NOMO-1 treated with DMSO at 0.1 percent for 48 hours (cell line): Measurements from ENCODE around the gene FOXD4L1.
"Not testable (repeated sequence)": the region's sequence is repeated elsewhere in the genome, so short reads cannot be mapped to it uniquely, and the experiment has no call there.

Source experiments
- DNase-seq: peaks from one replicate; lab custom pipeline; 2025; ENCODE audit not compliant: unreplicated experiment; lab: John Stamatoyannopoulos, UW

Gene FOXD4L1

DNA sequence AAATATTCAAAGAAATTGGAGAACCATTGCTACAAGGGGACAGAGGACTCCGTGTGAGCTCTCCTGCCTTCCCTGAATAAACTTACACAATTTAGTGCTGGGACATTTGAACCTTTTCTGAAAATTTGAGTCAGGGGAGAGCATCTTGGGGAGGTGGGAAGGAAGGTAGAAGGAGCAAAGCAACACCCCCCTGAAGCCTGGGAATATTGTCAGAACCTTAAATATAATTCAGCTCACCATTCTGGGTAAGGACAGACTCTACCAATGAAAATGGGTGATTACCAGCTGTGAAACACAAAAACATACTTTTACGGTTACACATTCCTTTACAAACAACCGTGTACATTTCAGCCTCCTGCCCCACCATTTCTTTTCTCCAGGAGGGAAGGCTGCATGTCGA, at the start of gene FOXD4L1:
TSS of gene FOXD4L1 (plus strand) at position 301 of the 400 bp plus-strand sequence. CDS start 592 bp downstream, outside the sequence.
- not testable (repeated sequence) for DNase-seq

DNA sequence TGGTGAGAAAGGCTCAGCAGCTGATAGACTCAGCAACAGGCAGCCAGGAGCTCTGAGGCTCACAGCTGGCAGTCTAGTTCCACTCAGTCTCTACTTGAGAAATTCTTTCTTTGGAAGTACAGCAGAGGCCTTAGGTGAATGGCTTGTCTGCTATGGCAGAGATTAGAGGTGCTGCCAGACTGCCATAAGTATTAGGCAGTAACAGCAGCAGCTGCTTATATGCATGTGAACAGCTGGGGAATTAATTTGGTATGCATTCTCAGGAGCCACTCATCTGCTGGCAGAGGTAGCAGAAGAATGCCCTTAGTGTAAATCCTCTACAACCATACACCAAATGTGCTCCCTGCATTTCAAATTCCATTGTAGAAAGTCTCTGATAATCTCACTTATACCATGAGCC, 32.7 kb upstream of the FOXD4L1 start:
- not testable (repeated sequence) for DNase-seq

DNA sequence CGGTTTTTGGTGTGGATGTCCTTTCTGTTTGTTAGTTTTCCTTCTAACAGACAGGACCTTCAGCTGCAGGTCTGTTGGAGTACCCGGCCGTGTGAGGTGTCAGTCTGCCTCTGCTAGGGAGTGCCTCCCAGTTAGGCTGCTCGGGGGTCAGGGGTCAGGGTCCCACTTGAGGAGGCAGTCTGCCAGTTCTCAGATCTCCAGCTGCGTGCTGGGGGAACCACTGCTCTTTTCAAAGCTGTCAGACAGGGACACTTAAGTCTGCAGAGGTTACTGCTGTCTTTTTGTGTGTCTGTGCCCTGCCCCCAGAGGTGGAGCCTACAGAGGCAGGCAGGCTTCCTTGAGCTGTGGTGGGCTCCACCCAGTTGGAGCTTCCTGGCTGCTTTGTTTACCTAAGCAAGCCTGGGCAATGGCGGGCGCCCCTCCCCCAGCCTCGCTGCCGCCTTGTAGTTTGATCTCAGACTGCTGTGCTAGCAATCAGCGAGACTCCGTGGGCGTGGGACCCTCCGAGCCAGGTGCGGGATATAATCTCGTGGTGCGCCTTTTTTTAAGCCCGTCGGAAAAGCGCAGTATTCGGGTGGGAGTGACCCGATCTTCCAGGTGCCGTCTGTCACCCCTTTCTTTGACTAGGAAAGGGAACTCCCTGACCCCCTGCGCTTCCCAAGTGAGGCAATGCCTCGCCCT, 21.6 kb upstream of the FOXD4L1 start:
- DNase-seq: not testable (repeated sequence)

DNA sequence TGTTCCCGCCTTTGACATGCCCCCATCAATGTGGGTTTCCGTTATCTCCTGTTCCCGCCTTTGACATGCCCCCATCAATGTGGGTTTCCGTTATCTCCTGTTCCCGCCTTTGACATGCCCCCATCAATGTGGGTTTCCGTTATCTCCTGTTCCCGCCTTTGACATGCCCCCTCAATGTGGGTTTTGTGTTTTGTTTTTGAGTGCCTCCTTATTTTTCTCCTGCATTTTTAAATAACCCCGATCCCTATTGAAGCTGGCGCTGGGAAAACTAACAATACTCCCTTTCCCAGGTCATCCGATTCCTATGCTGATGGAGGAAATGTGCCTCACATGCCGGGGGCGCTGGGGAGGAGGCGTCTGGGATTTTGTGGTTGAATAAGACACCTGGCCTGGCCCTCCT, 1.9 kb upstream of the FOXD4L1 start:
- not testable (repeated sequence) for DNase-seq

DNA sequence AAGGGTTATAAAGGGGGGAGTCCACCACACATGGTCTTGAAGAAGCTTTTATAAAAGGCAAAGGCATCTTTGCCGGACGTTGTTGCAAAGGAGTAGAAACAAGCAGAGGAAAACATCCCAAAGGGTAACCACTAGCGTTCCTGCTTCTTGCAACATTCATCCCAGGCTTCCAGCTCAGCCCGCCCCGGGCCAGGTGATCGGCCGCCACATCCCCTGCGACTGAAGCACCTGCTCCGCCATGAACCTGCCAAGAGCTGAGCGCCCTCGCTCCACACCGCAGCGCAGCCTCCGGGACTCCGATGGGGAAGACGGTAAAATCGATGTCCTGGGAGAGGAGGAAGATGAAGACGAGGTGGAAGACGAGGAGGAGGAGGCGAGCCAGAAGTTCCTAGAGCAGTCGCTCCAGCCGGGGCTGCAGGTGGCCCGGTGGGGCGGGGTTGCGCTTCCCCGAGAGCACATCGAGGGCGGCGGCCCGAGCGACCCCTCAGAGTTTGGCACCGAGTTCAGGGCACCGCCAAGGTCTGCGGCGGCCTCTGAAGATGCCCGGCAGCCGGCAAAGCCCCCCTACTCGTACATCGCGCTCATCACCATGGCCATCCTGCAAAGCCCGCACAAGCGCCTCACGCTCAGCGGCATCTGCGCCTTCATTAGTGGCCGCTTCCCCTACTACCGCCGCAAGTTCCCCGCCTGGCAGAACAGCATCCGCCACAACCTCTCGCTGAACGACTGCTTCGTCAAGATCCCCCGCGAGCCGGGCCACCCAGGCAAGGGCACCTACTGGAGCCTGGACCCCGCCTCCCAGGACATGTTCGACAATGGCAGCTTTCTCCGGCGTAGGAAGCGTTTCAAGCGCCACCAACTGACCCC, 787 bp downstream of the FOXD4L1 start:
- DNase-seq: not testable (repeated sequence)

DNA sequence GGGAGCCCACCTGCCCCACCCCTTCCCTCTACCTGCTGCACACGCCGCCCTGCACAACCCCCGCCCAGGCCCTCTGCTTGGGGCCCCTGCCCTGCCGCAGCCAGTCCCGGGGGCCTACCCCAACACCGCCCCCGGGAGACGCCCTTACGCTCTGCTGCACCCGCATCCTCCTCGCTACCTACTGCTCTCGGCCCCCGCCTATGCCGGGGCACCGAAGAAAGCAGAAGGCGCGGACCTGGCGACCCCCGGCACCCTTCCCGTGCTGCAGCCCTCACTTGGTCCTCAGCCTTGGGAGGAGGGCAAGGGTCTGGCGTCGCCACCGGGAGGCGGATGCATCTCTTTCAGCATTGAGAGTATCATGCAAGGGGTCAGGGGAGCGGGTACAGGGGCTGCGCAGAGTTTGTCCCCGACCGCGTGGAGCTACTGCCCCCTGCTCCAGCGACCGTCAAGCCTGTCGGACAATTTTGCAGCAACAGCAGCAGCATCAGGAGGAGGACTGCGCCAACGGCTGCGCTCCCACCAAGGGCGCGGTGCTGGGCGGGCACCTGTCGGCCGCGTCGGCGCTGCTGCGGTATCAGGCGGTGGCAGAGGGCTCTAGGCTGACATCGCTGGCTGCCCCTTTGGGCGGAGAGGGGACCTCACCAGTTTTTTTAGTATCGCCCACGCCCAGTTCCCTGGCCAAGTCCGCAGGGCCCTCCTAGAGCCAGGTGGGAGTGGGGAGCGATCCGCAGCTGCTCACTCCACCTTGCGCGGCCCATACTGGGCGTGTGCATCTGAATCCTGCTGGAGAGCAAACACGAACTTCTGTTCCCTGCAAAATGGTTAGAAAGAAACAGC, 1.6 kb downstream of the FOXD4L1 start:
- not testable (repeated sequence) for DNase-seq

DNA sequence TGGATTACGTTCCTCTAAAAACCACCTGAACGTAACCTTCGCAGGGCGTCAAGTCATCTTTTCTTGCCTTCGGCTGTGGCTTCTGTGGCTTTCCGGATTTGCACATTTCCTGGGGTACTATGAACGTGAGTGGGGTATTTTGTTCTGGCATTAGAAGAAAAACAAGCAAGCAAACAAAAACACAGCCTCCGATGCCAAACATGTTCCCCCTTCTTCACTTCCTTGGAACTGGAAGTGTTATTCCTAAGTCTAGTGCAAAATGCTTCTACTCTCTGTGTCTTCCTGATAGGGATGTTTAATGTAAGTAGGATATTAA, 2.2 kb downstream of the FOXD4L1 start:
- not testable (repeated sequence) for DNase-seq

DNA sequence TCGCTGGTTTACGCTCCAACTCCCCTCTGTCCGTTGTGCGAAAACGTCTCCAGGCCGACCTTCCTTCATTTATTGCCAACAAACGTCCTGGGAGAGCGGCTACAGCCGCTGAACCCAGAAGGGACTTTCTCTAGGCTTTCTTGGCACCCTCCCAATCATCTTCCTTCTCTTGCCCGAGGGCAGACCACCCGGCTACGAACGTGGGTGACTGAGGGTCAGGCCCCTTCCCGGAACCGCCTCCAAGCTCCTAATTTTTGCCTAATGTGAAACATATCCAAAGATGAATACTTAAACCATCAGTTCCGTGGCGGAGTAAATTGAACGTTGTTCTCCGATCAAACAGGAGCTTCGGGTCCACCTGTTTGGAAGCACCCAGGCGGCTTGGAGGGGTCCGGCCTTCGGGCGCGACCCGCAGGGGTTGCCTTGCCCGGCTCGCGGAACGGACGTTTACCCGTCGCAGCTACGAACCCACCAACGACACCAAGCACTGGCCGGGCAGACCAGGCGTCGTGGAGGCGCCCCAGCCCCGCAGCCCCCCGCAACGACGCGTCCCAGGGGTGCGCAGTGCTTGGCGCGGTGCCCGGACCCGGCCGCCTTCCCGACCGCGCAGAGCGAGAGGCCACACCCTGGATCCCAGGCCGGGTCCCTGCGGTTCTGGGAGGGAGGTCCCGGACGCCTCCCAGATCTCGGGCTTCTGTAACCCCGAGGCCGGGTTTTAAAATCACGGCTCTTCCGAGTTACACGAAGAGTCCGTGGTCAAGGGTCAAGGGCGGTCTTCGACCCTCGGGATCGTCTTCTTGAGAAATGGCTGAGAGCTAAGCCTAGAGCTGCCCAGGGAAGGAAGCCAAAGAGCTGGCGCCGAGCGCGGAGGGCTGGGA, 4.0 kb downstream of the FOXD4L1 start:
- DNase-seq: not testable (repeated sequence)

DNA sequence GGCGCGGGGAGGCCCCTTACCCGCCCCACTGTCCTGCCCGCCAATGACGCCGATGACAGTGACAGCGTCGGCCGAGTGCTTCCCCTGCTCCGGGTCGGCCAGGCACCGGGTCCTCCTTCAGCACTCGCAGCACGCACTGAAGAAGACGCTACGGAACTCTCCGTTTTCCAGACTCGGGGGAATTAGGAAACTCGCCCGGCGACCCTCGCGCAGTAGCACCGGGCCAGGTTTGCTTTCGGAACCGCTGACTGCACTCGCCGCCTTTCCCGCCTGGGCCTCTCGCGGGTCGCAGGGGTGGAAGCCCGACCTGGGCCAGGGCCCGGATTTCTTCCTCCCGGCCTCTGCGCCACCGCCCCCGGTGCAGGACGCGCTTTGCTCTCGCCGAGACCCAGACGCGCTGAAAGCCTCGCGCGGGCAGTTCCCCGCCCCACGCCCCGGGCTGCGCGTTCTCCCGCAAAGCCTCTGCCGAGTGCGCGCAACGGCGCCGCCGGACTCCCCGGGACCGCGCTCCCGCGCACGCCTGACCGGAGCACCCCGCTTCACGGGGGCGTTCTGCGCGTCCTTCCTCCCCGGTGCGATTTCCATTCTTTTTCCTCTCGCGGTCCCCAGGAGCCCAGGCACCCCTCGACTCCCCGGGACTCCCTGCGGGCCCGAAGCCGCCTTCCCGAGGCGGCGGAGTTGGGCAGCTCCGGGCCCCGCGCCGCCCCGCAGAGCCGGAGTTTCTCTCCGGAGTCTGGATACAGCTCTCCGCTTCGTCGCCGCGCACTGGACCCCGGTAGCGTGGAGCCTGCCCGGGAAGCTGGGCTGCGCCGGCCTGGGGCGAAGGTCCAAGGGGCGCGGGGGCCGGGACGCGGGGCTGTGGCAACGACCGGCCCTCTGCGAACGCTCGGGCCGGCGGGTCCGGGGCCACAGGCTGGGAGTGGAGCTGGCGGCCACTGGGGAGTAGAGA, 4.9 kb downstream of the FOXD4L1 start:
- not testable (repeated sequence) for DNase-seq

DNA sequence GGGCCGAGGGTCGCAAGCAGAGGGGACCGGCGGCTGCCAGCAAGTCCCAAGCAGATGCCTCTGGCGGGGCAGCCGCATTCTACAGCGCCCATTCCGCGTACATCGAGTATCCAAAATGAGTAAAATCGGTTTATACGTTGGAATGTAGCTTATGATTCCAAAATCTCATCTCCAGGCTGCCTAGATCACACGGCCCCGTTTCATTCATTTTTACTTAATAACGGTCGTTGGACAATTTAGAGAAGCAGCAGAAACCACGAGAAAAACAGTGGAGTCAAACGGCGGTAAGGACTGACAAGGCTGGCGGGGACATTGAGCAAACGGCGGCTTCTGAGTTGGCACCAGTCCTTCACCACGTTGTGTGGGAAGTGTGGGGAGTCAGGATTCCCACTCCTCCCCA, 5.6 kb downstream of the FOXD4L1 start:
- not testable (repeated sequence) for DNase-seq

DNA sequence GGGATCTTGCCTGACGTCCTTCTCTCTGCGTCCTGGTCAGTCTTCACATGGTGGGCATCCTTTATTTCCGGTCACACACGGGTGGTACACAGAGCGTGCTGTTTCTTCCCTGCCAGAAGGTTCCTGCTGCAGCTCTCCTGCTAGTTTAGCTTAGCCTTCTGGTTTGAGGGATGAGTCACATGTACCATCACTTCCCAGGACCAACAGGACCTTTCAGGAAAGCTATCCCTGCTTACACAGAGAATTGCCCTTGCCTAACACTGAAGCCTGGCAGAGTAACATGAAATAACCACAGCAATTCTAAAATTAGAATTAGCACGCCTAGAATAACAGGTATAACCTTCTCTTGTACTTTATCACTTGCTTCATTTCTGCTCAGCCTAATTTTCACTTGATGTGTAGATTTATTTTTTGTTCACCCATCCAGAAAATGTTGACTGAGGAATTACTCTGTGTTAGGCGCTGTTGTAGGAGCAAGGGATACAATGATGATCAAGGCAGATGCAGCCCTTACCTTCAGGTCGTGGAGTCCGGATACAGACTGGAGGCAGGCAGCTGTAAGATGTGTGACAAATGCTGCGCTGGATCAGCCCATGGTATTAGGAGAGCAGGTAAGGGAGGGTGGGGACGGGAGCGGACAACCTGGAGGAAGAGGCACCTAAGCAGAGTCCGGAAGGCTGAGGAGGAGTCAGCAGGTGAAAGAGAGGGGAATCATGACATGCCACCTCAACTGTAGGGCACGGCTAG, 9.1 kb downstream of the FOXD4L1 start:
- not testable (repeated sequence) for DNase-seq

DNA sequence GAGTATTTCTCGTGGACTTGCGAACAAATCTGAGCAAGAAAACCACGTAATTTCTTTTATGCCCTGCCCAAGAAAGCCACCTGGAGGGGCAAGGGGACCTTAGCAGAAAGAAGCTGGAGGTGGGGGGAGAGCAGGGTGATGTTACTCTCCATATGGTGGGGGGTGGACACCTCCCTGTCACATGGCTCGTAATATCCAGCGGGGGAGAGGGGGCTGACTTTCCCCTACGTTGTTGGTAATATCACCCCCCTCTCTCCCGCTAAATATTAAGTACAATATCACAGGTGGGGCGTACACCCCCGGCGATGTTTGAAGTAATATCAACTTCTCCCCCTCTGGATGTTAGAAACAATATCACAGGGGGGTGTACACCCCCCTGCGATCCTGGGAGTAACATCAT, 9.7 kb downstream of the FOXD4L1 start:
- DNase-seq: not testable (repeated sequence)

DNA sequence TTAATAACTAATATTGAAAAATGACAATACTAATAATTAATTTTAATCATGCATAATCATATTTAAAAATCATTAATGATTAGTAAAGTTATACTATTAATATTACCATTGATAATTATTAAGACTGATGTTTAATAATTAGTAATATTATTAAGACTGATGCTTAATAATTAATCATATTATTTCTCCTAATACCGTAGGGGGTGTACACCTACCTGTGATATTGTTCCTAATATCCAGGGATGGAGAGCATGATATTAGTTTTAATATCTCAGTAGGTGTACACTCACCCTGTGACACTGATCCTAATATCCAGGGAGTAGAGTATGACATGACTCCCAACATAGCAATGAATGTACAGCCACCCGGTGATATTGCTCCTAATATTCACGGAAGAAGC, 12.4 kb downstream of the FOXD4L1 start:
- not testable (repeated sequence) for DNase-seq

DNA sequence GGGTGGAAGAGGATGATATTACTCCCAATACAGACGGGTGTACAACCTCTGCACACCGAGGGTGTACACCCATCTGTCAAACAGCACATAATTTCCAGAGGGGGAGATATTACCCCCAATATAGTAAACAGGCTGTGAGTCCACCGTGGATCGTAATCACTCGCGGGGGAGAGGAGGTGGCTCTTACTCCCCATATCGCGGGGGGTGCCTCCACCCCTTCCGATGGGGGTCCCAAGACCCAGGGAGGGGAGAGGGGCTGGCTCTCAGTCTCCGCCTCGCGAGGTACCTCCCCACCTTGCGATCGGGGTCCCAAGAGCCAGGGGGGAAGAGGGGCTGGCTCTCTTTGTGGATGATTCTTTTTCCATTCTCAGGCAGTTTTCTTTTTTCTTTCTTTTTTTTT, 13.4 kb downstream of the FOXD4L1 start:
- not testable (repeated sequence) for DNase-seq

DNA sequence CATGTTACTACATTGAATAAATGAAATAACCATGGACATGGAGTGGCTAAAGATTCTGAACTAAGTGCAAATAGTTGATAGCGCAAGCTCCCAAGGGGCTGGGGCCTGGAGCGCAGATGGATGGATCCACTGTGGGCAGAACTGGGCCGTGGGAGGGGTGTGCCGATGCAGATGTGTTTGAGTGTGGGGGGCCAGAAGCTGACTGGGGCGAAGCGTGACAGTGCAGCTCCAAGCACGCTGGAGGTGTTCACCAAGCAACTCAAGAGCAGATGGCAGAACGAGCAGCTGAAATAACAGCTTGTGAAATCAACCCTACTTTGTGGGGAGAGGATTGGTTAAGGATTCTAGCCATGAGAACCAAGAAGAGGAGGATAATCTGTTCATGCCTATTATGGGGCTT, 17.0 kb downstream of the FOXD4L1 start:
- not testable (repeated sequence) for DNase-seq

DNA sequence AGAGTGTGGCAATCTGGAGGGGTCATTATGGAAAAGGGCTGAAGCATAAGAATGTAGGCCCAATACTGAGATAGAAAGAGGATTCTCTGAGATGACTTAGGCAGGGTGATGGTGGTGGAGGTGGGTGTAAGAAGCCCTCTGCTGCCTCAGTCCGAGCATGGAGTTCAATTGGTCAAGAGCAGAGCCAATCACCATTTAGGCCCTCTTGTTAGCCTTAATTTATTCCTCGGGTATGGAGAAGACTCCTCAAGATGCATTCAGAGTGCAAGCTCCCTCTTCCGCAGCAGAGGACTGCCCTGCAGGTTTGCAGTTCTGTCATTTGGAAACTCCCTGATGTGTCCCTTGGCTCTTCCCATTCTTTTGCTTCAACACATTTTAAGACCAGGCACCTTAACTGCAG, 17.5 kb downstream of the FOXD4L1 start:
- DNase-seq: not testable (repeated sequence)

DNA sequence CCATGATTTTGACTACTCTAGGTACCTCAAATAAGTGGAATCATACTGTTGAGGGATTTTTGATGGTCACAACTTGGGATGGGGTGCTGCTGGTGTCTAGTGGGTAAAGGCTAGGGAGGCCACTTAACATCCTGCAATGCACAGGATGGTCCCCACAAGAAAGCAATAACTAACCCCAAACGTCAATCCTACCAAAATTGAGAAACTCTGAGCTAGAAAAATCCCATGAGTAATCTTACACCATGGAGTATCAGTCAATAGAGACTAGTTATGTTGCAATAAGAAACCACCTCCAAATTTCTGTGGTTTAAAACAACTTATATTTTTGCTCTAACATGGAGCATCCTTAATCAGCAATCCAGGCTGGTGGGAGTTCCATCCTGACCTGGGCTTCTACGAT, 18.6 kb downstream of the FOXD4L1 start:
- DNase-seq: not testable (repeated sequence)

DNA sequence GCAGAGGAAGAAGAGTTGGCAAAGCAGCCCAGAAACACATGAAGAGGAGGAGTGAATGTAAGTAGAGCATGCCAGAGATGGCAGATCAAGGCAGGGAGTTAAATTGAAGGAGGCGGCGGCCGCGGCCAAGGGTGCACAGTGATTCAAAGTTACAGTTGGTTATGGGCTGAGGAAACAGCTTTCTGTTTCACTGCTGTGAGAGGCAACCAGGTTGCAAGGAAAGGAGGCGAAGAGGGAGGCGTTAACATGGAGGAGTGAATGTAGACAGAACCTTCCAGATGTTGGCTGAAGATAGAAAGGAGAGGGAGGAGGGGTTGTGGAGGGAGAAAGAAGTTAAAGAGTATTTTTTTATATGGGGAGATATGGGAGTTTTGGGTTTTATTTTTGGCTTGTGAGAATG, 22.4 kb downstream of the FOXD4L1 start:
- not testable (repeated sequence) for DNase-seq

DNA sequence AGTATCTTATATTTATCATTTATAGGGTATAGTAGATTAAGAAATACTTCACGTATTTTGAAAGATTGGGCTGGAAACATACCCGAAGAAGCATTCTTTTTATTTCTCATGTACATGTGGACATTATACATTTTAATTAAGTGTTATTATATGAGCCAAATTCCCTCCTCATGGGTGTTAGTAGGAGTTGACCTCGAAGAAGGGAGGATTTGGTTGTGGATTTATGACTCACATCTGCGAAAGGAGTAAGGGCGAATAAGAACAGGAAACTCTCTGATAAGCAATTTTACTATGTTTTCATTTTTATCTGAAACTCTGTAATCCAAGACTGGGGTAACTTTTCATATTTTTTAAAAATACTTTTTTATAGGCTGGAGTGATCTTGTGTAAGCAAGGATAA, 23.0 kb downstream of the FOXD4L1 start:
- not testable (repeated sequence) for DNase-seq
